HG03039 (cell line): ENCODE measurements around the gene RIN3.

Experiments
- ATAC-seq: cut with Tn5 transposase; IDR thresholded peaks from one replicate; pipeline ENCODE4 v1.9.1; 2021; ENCODE audit warnings: mild to moderate bottlenecking, moderate library complexity; ENCODE audit not compliant: unreplicated experiment

The RIN3 gene

GRCh38 chr14:92506231-92506630, 7.3 kb upstream of the RIN3 start:
- ATAC-seq = no peak

DNA sequence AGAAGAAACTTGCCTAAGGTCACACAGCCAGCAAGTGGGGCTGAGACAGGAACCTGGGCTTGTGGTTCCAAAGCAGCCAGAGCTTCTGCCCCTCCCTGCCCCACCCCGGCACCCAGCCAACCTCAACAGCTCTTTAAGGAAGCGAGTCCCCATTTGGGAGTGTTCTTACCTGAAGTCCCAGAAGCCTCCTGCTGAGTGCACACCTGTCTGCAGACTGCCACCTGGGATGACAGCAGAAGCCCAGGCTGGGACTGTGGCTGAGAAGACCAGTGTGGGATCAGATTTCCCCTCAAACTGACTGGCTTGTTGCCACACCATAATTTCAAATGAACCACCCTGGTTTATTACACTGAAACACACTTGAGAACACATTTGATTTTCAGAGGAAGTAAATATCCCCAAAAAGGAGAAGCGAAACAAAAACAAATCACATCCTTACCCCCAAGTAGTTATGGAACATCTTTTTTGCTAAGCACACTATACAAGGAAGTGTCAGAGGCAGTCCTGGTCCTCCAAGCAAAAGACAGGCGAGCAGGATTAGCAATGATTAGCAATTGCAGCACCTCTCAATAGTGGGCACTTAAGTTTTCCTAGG, 6.3 kb upstream of the RIN3 start:
- no peak for ATAC-seq

GRCh38 chr14:92510972-92511371, 2.6 kb upstream of the RIN3 start:
- ATAC-seq = no peak

DNA sequence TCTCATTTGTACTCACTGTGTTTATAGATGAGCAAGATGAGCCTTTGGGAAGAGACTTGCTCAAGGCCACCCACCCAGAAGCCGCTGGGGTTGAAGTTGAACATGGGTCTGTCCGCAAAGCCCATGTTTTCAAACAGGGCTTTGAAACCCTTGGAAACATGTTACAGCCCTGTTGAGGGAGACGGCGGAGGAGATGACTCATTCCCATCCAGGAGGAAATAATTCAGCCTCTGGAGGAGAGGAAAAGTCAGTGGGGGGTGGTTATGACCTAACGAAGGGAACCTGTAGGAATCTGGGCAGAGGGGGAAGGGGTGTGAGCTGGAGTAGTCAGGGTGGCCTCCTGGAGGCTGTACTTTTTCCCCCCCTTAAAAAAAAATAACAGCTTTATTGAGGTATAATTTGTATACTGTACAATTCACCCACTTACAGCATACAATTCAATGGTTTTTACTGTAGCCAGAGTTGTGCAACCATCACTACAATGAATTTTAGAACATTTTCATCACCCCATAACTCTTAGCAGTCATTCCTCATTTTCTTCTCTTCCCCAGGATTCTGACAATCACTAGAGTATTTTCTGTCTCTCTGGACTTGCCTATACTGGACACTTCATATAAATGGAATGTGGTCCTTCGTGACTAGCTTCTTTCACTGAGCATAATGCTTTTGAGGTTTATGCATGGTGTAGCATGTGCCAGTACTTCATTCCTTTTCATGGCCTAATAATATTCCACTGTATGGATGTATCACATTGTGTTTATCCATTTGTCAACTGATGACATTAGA, 1.9 kb upstream of the RIN3 start:
- ATAC-seq = no peak

- no peak for ATAC-seq
Observed at GRCh38 chr14:92512807-92513203, 776 bp upstream of the RIN3 start.

- ATAC-seq = no peak
Observed at GRCh38 chr14:92513966-92514843, 624 bp downstream of the RIN3 start.

DNA sequence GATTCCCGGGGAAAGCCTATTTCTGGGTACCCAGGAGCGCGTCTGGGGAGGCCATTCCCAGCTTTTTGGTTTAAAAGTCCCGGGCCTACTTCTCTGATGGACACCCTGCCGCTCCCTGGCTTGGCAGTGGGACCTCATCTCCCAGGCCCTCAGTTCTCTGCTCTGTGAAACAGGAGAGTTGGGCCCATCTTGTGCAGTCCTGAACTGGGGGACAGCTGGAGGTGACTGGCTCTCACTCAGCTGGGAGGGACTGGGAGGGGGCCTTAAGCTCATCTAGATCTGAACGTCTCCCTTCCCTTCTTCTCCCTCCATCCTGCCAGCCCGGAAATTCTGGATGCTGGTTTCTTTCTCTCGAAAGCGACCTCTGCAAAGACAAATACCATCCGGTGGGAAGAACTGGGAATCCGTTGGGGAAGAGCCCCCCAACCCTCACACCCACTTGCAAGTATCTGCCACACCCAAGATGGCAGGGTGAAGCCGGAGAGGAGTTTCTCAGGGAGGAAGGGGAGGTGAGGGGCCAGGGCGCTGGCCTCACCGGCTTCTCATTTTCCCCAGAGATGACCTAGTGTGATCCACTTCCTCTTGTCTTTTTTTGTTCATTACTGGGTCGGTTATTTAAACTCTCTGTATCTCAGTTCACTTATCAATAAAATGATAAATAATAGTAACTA, 1.4 kb downstream of the RIN3 start:
- ATAC-seq = no peak

DNA sequence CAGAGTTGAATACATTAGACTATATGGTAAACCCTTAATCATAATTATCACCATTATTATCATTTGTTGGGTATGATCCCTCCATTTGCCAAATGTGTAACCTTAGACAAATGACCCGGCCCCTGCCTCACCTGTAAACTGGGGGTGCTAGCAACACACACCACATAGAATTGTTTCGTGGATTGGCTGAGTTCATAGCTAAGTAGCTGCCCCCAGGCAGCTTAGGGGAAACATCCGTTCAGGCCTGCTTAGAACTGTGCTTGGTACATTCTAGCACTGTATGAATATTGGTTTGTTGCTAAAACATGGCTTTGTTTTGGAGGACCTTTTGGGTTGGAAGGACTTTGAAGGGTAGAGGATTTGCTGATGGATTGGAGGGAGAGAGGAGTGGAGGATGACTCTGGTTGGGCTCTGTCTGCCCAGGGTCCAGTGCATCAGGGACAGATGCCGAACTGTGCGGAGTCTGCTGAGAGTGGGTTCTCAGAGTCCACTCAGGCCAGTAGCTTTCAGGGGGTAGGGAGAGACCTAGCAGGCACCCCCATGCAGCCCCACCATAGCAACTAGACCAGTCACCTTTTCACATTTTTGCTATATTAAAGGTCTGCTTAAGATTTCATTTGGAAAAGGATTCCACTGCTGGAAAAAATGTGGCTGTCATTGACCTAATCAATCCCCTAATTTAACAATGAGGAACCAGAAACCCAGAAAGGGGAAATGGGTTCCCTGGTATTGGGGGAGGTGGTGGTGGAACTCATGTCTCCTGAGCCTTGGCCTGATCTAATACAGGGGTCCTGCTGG, 2.2 kb downstream of the RIN3 start:
- ATAC-seq = no peak

- ATAC-seq = no peak
Observed at GRCh38 chr14:92516344-92516965, 2.9 kb downstream of the RIN3 start.

DNA sequence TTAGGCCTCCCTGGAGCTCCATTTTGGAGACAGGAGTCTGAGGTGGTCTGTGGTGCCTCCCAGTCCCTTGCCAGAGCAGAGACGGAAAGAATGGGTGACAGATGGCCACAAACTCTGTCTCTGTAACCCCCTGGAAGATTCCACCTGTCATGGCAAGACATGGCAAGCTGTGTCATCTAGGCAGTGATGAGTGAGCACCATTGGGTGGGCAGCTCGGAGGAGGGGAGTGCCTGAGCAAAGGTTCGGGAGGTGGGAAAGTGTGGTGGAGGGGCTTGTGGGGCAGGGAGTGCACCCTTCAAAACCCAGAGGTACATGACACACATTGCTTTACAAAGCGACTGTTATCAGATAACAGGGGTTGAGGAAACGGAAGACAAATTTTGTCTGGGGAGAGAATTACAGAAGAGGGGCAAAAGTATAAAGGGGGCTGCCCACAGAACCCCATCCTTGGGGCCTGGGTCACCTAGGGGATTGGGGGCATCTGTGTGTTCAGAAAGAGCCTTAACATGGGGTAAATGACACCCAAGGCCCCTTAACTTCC, 3.5 kb downstream of the RIN3 start:
- ATAC-seq = no peak

DNA sequence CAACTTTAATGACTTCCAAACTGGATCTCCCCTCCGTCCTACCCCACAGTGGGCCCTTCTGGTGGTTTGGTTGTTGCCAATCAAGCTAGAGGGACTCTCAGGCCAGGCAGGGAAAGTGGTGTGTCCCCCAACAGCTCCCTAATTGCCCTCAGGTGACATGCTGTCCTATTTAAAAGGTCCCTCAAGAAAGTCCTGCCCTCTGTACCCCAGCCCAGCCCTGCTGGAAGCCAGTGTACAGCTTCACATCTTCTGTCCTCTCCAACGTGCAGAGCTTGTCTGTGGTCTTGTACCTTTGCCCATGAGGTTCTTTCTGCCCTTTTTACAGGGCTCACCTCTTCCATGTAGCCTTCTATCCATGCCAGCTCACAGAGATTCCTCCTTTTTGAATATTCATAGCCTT, 4.2 kb downstream of the RIN3 start:
- ATAC-seq = no peak

GRCh38 chr14:92519246-92520101, 5.9 kb downstream of the RIN3 start:
- no peak for ATAC-seq

DNA sequence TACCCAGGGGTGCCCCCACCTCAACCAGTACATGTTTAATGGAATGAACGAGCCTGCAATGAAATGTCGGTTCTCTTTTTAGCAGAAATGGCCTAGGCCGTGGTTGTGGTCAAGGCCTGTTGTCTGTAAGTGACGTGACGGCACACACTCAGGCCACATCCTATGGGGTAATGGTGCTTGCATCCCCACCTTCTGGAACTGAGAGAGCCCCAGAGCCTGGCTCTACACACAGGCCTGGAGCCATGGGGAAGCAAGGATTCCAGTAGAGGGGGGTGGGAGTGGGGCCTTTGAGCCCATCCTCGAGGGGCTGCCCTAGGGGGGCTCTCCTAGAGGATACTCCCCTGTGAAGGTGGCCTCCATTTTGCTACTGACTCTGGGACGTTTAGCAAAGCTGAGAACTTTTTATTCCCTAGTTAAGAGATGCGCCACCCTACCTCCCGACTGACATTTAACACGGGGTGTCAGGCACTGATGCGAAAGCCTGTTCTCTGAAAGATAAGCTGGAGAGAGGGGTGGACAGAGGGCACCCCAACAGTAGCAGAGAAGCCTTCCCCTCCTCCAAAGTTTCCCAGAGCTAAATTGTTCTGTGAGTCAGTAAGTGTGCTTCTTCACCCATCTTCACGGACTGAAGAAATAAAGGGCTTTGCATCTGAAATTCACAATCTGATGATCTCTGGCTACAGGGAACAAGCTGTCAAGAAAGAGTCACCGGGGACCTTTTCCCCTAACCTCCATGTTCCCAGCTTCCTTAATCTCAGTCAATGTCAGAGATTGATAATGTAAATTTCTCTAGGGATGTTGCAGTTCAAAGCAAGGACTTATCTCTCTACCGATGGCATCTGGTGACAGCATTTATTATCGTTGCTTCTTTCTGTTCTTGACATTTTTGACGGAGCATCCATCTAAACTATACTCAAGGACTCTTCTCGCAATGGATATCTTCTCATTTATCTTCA, 6.8 kb downstream of the RIN3 start:
- no peak for ATAC-seq

DNA sequence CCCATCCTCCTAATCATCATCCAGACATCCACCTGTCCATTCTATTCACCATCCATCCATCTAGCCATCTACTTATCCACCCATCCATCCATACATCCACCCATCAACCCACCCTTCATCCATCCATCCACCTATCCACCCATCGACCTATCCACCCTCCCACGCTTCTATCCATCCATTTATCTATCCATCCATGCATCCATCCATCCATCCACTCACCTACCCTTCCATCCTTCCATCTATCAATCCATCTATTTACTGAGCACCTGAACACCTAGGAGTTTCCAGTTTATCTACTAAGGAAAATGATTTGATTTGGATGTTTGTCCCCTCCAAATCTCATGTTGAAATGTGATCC, 7.5 kb downstream of the RIN3 start:
- no peak for ATAC-seq

- ATAC-seq = no peak
Observed at GRCh38 chr14:92523752-92524151, 10.2 kb downstream of the RIN3 start.

GRCh38 chr14:92524602-92525185, 11.1 kb downstream of the RIN3 start:
- no peak for ATAC-seq

- ATAC-seq = no peak
Observed at GRCh38 chr14:92525322-92526095, 11.9 kb downstream of the RIN3 start.
